Right renal cortex interstitium (tissue), 3 donors: ENCODE results near the gene NSUN6. TPM values are rescaled to one million over a fixed set of nuclear protein-coding genes. Genes with fewer than 3 reads are reported as not detected.
A peak's percentile ranks its signal among the peaks of the same experiment; 100 is the strongest.
"Not testable (repeated sequence)": the region's sequence is repeated elsewhere in the genome, so short reads cannot be mapped to it uniquely, and the experiment has no call there.

Source experiments
- DNase-seq, 3 donors: peaks; one replicate each; pipeline ENCODE4 v3.0.0-alpha.2; 2013; ENCODE audit warnings: low read depth in 3 of 3, low spot score in 2 of 3
- polyA plus RNA-seq, 3 donors: library from polyadenylated mRNA; unstranded; fragments of 120-200 nt; gene quantifications; one replicate each; pipeline ENCODE4 v1.2.1, GENCODE V29; 2013; ENCODE audit not compliant: insufficient read length in 3 of 3

The NSUN6 gene
- polyA plus RNA-seq, 3 donors: 20.0 to 22.7 (median 21.3) TPM

DNA sequence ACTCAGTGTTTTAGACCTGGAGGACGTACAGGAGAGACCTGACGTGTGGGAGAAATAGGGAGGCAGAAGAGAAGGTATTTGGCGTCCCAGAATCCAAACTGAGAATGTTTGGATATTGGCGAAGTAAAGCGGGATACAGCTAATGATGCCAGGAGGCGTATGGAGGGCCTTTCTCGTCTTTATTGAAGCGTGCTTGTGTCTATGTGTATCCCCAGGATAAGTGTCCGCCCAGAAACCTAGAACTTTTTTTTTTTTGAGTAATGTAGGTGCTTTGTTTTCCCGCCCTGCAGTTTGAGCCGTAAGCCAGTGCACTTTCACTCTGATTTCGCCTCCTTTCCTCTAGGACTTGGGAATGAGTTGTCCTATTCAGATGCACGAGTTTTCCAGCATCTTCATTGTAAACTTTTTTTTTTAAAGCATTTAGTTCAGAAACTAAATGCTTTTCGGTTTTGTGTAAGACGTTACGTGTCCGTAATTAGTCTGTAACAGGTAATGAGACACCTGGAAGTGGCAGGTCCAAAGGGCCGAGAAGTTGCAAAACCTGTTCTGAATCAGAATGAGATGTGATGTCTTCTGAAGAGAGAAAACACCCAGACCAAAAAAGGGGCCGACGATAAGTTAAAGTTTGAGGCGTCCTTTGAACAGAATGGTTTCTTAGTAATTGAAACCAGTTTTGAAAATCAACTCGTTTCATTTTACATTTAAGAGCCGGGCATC, 8.6 kb upstream of the NSUN6 start:
- no peak for DNase-seq

DNA sequence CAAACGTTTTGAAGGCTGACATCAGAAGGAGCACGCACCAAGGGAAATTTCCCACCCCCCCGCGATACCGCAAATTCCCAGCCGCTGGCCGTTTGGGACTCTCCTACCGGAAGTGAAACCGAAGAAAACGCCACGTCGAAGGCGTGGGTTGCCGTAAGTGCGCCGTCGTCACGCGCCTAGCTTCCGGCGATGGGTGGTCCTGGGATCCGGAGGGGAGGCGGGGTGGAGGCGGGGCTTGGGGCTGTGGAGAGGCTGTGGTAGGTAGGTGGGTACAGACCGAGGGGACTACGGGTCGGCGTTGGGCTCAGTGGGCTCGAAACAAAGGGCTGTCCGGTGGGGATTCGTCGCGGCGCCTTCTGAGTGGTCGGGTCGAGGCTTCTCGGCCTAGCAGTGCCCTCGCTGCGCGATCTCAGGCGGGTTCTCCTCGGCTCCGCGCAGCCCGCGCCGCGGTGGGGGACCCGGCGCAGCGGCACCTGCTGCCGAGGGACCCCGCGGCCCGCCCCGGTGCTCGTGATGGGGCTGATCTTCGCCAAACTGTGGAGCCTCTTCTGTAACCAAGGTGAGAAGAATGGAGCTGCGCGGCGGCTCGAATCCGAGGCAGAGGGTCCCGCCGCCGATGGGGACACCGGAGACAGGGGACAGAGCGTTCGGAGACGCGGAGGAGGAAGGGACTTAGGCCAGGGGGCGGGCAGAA, 7.9 kb upstream of the NSUN6 start, which contains the start of gene ARL5B:
Gene ARL5B, plus strand, starts transcription at position 307 of the 694 bp plus-strand sequence. Its CDS starts 207 bp downstream, at position 514.
- peak; percentile 92 to 96 (median 93) for DNase-seq

DNA sequence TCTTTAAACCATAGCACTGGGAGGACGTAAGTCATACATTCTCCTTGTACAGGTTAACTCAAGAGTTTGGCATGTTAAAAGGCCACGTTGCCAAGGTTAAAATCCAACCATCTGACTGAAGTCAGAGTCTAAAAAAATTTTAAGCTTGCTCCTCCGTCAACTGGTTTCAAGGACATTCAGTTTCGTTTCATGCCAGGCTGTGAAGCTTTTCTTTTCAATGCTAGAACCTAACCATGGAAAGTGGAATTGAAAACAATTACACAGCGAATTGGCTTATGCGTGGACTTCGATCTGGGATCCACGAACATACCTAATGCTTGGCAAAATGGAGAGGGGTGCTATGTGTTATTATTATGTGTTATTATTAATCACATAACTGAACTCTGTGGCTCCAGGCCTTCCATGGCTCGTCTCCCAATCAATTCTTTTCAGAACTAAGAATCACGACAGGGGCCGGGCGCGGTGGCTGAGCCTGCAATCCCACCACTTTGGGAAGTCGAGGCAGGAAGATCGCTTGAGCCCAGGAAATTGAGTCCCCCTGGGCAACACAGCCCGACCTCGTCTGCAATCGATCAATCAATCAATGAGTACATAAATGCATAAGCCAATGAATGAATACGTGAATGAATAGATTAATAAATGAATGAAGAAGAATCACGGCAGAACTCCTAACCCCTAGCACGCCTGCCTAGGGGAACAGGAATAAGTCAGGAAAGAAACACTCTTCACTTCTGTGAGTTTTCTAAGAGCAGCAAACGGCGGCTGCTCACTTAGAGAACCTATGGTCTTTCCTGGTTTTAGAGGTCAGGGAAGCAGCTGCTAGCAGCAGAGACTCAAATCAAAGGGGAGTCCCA, 7.1 kb upstream of the NSUN6 start:
- no peak for DNase-seq

DNA sequence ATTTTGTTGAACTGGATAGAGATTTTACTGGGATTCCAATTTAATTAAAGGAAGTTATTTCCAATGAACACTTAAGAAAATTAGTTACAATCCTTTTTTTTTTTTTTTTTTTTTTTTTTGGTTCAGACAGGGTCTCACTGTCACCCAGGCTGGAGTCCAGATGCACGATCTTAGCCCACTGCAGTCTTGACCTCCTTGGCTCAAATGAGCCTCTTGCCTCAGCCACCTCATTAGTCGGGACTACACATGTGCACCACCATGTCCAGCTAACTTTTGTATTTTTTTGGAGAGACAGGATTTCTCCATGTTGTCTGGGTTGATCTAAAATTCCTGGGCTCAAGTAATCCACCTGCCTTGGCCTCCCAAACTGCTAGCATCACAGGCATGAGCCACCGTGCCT, 5.3 kb upstream of the NSUN6 start:
- DNase-seq: no peak

DNA sequence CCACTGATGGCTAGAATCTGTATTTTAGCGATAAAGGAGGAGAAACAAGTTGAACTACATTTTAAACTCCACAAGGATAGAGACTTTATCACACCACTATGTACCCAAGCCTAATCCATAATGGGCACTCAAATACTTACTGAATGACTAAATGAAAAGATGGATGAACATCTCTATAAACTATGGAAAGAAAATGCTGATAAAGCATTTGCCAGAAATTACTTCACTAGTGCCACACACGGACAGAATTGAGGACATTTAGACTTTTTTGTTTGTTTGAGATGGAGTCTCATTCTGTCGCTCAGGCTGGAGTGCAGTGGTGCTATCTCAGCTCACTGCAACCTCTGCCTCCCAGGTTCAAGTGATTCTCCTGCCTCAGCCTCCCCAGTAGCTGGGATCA, 1.7 kb upstream of the NSUN6 start:
- no peak for DNase-seq

DNA sequence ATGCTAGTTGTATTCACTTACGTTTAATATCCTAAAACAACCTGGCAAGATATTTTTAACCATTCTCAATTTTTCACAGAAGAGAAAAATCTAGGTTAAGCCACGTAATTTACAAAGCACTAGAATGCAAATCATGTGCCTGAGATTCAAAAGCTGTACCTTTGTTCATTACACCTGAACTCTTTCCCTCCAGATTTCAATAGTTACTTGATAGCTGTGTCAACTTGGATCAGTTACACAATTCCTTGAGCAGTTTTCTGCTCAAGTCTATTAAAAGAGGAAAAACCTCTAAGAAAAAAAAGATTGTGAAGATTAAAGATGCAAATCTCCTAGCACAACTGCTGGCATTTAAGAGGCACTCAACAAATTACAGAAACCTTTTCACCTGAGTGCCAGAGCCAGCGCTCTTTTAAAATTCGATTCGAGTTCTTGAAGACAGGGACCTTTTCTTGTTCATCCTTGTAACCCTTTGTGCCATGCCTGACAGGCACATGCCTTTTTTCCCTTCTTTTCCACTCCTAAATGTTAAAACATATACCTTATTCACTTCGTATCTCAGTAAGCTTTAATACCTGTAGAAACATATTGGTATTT, 886 bp downstream of the NSUN6 start:
- peak in 1 of 3 donors; percentile 6 for DNase-seq

DNA sequence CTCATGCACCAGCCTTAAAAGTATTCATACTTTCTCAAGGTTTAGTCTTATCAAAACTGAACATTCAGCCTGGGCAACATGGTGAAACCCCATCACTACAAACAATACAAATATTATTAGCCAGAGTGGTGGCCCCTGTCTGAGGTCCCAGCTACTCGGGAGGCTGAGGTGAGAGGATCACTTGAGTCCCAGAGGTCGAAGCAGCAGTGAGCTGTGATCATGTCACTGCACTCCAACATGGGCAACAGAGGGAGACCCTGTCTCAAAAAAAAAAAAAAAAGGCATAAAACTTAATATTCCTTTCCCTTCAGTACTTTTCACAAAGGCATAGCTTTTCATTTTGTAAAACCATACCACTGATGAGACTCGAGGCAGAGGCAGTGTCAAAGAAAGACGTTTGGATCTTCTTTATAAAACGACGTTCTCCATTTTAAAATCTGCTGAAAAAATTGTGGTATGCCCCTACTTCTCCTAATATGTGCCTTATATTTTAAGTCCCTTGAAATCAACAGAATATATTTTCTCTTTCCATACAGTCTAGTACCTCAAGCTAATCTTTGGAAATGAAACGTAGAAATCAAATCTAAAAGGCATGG, 1.9 kb downstream of the NSUN6 start:
- DNase-seq: no peak

DNA sequence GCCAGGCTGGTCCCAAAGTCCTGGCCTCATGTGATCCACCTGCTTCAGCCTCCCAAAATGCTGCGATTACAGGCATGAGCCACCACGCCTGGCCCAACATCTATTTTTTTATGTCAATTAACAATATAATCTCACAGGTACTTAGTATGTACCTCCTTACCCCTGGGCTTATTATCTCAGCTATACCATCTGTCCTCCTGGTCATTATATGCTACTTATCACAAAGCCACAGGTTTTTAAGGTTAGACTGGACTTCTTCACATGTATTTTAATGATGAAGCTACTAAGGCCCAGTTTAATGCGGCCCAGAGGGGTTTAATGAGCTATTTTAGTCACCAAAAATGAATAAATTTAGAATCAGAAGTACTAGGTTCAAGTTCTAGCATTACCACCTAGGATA, 3.4 kb downstream of the NSUN6 start:
- DNase-seq: no peak

DNA sequence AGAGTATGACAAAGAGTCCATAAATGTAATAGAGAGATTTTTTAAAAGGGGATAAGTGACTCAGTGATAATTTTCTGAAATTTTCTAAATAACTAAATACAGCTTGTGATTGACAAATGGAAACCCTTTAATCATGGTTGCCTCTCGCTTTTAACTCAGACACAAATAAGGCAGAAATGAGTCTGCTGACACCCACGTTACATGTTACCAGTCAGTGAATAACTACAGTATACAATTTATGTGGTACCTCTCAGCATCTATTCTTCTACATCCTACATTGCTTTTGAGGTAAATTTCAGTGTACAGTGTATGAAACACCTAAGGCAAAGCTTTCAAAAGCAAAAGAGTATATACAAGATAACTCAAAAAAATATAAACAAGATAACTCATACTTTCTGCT, 4.2 kb downstream of the NSUN6 start:
- no peak for DNase-seq

DNA sequence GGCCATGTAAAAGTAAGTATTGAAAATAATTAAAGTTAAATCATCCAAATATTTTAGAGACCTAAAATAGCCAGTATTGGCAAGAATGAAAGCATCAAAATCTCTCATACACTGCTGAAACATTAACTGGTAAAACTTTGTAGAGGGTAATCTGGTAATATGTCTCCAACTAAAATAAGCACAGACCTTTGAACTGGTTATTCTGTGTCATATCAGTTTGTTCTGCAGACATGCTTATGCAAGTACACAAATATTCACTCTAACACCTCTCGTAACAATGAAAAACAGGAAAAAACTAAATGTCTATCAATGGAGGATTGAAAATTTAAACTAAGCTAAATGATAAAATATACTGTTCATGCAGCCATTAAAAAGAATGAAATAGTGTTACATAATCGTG, 11.7 kb downstream of the NSUN6 start:
- DNase-seq: not testable (repeated sequence)

DNA sequence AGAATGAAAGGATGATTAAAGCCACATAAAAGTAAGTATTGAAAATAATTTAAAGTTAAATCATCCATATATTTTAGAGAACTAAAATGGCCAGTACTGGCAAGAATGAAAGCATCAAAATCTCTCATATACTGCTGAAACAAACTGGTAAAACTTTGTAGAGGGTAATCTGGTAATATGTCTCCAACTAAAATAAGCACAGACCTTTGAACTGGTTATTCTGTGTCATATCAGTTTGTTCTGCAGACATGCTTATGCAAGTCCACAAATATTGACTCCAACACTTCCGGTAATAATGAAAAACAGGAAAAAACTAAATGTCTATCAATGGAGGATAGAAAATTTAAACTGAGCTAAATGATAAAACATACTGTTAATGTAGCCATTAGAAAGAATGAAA, 14.0 kb downstream of the NSUN6 start:
- not testable (repeated sequence) for DNase-seq

DNA sequence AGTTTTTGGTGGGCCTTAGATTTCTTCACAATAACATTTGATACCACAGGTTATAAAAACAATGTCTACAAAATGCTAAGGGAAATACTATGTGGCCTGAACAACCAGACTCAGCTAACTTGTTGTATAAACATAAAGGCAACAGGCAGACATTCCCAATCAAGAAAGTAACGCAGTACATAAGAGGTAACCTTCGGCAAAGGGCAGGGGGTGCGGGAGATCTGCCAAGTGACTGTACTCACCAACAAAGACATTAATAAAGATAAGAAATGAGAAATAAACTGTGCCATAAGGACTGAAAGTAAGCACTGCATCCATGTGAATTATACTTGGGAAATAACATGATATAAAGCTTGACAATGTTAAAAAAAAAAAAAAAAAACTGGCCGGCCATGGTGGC, 15.4 kb downstream of the NSUN6 start:
- DNase-seq: no peak

DNA sequence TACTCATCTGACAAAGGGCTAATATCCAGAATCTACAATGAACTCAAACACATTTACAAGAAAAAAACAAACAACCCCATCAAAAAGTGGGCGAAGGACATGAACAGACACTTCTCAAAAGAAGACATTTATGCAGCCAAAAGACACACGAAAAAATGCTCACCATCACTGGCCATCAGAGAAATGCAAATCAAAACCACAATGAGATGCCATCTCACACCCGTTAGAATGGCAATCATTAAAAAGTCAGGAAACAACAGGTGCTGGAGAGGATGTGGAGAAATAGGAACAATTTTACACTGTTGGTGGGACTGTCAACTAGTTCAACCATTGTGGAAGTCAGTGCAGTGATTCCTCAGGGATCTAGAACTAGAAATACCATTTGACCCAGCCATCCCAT, 18.9 kb downstream of the NSUN6 start:
- DNase-seq: not testable (repeated sequence)

DNA sequence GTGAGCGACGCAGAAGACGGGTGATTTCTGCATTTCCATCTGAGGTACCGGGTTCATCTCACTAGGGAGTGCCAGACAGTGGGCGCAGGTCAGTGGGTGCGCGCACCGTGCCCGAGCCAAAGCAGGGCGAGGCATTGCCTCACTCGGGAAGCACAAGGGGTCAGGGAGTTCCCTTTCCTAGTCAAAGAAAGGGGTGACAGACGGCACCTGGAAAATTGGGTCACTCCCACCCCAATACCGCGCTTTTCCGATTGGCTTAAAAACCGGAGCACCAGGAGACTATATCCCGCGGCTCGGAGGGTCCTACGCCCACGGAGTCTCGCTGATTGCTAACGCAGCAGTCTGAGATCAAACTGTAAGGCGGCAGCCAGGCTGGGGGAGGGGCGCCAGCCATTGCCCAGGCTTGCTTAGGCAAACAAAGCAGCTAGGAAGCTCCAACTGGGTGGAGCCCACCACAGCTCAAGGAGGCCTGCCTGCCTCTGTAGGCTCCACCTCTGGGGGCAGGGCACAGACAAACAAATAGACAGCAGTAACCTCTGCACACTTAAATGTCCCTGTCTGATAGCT, 23.9 kb downstream of the NSUN6 start:
- peak in 1 of 3 donors; percentile 16 for DNase-seq

DNA sequence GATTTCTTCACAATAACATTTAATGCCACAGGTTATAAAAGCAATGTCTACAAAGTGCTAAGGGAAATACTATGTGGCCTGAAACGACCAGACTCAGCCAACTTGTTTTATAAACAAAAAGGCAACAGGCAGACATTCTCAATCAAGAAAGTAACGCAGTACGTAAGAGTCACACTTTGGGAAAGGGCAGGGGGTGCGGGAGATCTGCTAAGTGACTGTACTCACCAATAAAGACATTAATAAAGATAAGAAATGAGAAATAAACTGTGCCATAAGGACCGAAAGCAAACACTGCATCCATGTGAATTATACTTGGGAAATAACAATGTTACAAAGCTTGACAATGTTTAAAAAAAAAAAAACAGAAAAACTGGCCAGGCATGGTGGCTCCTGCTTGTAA, 25.5 kb downstream of the NSUN6 start:
- DNase-seq: no peak

DNA sequence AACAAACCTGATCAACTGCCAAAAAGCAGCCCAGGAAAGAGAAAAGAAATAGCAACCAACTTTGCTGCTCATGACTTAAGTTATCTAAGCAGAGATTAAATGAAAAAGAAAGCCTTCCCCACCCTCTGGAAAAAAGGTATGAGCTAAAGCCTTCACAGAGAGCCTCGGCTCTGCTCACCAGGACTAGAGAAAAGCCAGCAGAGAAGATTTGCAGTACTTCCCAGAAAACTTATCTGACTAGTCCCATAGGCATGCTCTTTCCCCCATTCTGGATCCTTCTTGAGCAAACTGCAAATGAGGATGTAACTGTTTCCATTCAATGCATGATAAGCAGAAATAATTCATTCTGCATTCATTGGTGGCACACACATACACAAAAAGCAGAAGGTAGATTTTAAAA, 27.7 kb downstream of the NSUN6 start:
- DNase-seq: not testable (repeated sequence)

DNA sequence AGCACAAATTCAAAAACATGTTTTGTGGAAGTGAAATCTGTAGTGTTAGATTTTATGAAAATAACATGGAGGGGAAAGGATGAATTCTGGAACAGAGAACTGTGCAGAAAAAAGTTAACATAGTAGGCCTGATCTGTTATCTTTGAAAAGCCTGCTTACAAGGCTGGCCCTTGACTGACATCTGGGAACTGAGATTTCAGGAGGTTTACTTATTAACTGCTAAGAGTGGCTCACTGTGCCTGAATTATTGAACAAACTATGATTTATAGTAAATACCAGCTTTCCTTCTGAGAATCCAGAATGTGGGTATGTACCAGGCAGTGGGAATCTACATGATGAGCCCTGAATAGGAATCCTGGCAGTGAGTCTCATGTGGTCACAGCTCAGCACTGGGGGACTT, 30.5 kb downstream of the NSUN6 start:
- no peak for DNase-seq

DNA sequence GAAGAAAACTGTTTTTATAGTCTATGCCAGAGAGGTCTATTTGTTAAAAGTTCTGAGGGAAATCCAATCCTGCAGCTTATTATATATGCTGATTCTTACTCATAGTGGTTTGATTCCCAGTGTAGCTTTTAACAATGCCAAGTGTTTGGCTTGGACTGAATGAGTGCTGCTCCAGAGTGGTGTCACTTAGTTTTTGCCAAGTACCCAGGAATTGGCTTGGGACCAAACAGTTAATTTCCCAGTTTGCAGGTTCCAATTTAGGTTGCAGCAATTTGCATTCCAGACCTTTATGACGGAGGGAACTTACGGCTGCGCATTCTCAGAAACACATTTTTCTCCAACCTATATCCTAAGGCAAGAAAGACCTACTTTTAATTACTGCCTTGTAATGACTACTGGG, 32.4 kb downstream of the NSUN6 start:
- DNase-seq: no peak

DNA sequence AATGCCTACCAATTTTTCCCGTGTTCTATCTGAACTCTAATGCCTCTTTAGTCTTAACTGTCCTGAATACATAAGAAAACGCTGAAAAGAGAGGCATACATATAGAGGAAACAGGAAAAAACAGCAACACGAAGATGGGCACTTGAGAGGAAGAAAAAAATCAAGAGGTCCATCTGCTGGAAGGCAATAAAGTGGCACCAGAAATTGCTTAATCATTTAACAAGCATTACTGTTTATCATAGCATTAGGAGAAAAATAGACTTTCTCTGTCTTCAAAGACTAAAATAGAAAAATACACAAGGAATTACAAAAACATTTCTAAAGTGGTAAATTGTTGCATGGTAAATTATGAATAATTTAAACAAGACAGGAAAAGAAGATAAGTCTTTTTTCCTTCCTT, 35.0 kb downstream of the NSUN6 start:
- DNase-seq: no peak

DNA sequence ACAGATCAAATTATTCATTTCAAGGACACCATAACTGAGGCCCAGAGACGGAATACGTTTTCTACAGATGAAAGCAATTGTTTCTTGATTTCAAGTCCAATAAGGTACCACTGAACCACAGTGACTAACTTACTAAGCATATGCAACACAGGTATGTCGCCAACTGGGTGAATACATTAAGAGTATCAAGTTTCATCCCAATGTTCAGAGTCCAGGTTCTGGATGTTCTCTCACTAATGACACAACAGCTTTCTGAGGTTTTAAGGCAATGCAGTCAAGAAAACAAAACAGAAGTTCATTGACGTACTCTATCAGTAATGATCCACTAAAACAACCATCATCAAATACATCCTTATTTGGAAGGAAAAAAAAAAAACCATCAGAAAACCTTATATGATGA, 35.8 kb downstream of the NSUN6 start:
- DNase-seq: no peak
